BJ (cell line): ENCODE measurements around the gene EPHA4. TPM values are rescaled to one million over a fixed set of nuclear protein-coding genes. Genes with fewer than 3 reads are reported as not detected.

Experiments
- CTCF ChIA-PET: fragments of 350-600 bp; formaldehyde crosslinking; extraction: SDS; loops from one replicate; lab custom pipeline; 2021; ENCODE audit warnings: antibody characterized with exemption, inconsistent platforms; lab: Yijun Ruan, JAX
- POLR2A ChIA-PET: fragments of 300-600 bp; sonication (Branson Sonifier 250); formaldehyde crosslinking; extraction: SDS; loops from one replicate; lab custom pipeline; 2021; ENCODE audit warnings: antibody characterized with exemption; lab: Charles Lee
- DNase-seq: peaks from one replicate; pipeline ENCODE4 v3.0.0-alpha.2; 2011; ENCODE audit warnings: low read depth
- H3K27me3 ChIP-seq: 2 replicates; pipeline ENCODE4 v1.6.0; 2011; ENCODE audit warnings: low read length; ENCODE audit not compliant: control insufficient read depth, insufficient read depth
- H3K36me3 ChIP-seq: 2 replicates; pipeline ENCODE4 v1.5.1; 2011; ENCODE audit warnings: low read length; ENCODE audit not compliant: control insufficient read depth, insufficient read depth
- H3K4me3 ChIP-seq: 2 replicates; pipeline ENCODE4 v1.5.1; 2011; ENCODE audit warnings: low read depth, mild to moderate bottlenecking, control low read depth, low read length
- CTCF ChIP-seq: IDR thresholded peaks from 2 replicates; pipeline ENCODE4 v1.5.1; 2011; ENCODE audit warnings: low read depth, mild to moderate bottlenecking, control low read depth, inconsistent platforms, low read length, moderate library complexity; ENCODE audit not compliant: insufficient read depth
- polyA plus RNA-seq: library from polyadenylated mRNA; depleted of rRNA; stranded (reverse); fragments of >200 nt; gene quantifications from 2 replicates; pipeline ENCODE4 v1.2.3, GENCODE V29; 2011

Gene EPHA4
- polyA plus RNA-seq, 1 experiment, result 63.2 TPM

DNA sequence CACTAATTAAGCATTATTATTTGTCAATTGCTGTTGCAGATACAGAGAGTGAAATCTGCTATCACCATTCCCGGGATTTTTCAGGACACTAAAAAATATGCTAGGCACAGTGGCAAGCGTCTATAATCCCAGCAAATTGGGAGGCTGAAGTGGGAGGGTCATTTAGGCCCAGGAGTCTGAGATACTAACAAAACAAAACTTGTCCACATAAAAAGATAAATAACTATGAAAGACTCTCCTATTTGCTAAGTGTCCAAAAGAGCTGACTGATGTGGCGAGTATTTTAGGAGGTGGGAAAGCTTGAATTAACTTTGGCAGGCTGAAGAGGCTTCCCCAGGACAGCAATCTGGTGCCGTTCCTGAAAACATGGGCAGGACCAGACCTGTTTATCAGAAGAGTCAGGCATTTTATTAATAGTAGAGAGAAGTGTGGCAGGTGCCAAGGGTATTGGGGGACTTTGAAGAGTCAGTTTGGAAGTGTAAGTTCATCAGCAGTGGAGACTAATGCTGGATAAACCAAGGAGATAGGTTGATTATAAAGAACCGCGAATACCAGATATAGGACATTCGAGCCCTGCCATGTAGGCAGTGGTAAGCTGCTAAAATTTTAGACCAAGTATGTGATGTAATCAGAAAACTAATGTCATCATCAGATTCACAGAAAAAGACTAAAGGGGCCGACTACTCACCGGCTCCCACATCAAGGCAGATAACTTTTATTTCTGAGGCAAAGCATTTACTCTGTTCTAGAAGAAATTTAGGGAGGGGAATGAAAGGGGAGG is 201.8 kb downstream of the EPHA4 start:
- no peak for TF ChIP-seq CTCF
- ChIA-PET CTCF (no interaction called here), POLR2A (no interaction called here)
- Histone ChIP-seq H3K36me3 (no peaks in the 10 kb centered on the region), H3K27me3 (no peaks in the 10 kb centered on the region), H3K4me3 (no peak overlapping the region)
- no peak for DNase-seq
